Natural killer cell (primary cell): Measurements from ENCODE around the gene STAT5B. TPM values are rescaled to one million over a fixed set of nuclear protein-coding genes. Genes with fewer than 3 reads are reported as not detected.

Experiments
- ATAC-seq, 3 donors: fragments of 150-1000 bp in 2 of 3; fragments of 200-7000 bp in 1 of 3; cut with Tn5 transposase; 1 replicate in 1 of 3; 2 replicates in 2 of 3; pipeline ENCODE4 v1.10.0; 2021; ENCODE audit warnings: mild to moderate bottlenecking in 2 of 3, moderate library complexity in 2 of 3
- DNase-seq, 2 donors: peaks; one replicate each; pipeline versions ENCODE4 v3.0.0 to v3.0.0-alpha.2; 2013 to 2021; ENCODE audit warnings: mixed read lengths in 1 of 2
- H3K27ac ChIP-seq: one replicate; pipeline ENCODE4 v1.5.1; 2013; ENCODE audit warnings: mild to moderate bottlenecking, low read length
- H3K27me3 ChIP-seq: one replicate; pipeline ENCODE4 v1.6.1; 2013; ENCODE audit warnings: low read length; ENCODE audit not compliant: control insufficient read depth, insufficient read depth
- H3K36me3 ChIP-seq: one replicate; pipeline ENCODE4 v1.6.1; 2013; ENCODE audit warnings: low read length; ENCODE audit not compliant: control insufficient read depth, insufficient read depth
- H3K4me1 ChIP-seq: one replicate; pipeline ENCODE4 v1.6.1; 2013; ENCODE audit warnings: low read length; ENCODE audit not compliant: control insufficient read depth, insufficient read depth
- H3K4me3 ChIP-seq: one replicate; pipeline ENCODE4 v1.5.1; 2013; ENCODE audit warnings: low read length
- H3K9me3 ChIP-seq: one replicate; pipeline ENCODE4 v1.6.1; 2013; ENCODE audit warnings: low read length; ENCODE audit not compliant: control insufficient read depth, insufficient read depth
- H3K27ac Mint-ChIP-seq, 2 donors: one replicate each; pipeline ENCODE4 v1.8.0; 2022; ENCODE audit warnings: mild to moderate bottlenecking in 2 of 2, mixed read lengths in 2 of 2, moderate library complexity in 1 of 2
- H3K27me3 Mint-ChIP-seq, 2 donors: one replicate each; pipeline ENCODE4 v1.8.0; 2022; ENCODE audit warnings: low read depth in 2 of 2, mixed read lengths in 2 of 2
- H3K36me3 Mint-ChIP-seq: one replicate; pipeline ENCODE4 v1.8.0; 2022; ENCODE audit warnings: mixed read lengths
- H3K4me1 Mint-ChIP-seq, 2 donors: one replicate each; pipeline ENCODE4 v1.8.0; 2022; ENCODE audit warnings: mixed read lengths in 2 of 2
- H3K4me3 Mint-ChIP-seq: one replicate; pipeline ENCODE4 v1.8.0; 2022; ENCODE audit warnings: mild to moderate bottlenecking, moderate library complexity, mixed read lengths
- H3K9me3 Mint-ChIP-seq, 2 donors: one replicate each; pipeline ENCODE4 v1.8.0; 2022; ENCODE audit warnings: mixed read lengths in 2 of 2
- CTCF ChIP-seq: fragments of 200-600 bp; IDR thresholded peaks from one replicate; pipeline ENCODE4 v1.8.0; 2022; ENCODE audit warnings: antibody characterized with exemption
- WGBS: methylation state at CpG from one replicate; pipeline ENCODE4 v1.1.7; 2013; ENCODE audit warnings: missing lambda C conversion rate; ENCODE audit not compliant: insufficient coverage; 5-methylcytosine and 5-hydroxymethylcytosine counted together
- intact Hi-C: fragments of 100-400 bp; cut with micrococcal nuclease; formaldehyde crosslinking; loops from one replicate; pipeline ENCODE4 v1.14.2; 2022
- total RNA-seq, 4 donors: library from RNA; stranded (reverse); fragments of 120-200 nt in 1 of 4; gene quantifications; one replicate each; pipeline versions ENCODE4 v1.2.3 to v1.2.4, GENCODE V29; 2013 to 2022

The STAT5B gene
- total RNA-seq, 3 donors from 2014 or later (not counting 1 experiment from before 2014, with no cell fraction given) = 79.9 to 112 (median 103) TPM

DNA sequence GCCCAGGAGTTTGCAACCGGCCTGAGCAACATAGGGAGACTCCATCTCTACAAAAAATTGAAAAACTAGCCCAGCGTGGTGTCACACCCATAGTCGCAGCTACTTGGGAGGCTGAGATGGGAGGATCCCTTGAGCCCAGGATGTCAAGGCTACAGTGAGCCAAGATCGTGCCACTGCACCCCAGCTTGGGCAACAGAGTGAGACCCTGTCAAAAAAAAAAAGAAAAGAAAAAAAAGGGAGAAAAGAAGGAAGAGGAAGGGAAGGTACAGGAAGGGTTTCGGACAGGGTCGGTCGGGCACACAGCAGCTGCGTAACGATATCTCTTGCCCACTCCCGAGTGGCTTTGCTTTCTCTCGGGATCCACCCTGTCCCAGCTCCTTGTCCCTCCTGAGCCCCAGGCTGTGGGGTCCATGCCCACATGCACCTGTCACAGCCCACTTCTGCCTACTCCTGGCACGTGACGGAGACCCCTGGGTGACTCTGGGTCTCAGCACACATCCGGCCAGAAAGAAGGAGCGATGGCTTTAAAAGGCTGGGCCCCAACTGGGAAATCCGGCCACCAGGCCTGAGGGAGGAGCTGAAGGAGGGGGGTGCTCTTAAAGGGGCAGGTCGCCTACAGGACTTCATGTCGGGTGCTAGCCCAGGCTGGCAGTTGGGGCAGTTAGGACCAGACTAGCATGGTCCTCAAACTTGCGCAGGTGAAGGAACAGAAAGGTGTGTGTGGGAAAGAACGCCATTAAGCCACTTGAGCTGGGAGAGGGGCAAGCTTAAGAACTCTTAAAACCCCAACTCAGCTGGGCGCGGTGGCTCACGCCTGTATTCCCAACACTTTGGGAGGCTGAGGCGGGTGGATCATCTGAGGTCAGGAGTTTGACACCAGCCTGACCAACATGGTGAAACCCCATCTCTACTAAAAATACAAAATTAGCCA, 82.0 kb downstream of the STAT5B start, which contains the start of gene GHDC:
TSS of gene GHDC (minus strand) at position 526 of the 931 bp plus-strand sequence. CDS start 913 bp downstream, outside the sequence.
- no peak for TF ChIP-seq CTCF
- H3K9me3 Mint-ChIP-seq = no peaks in the 10 kb centered on the region
- H3K36me3 Mint-ChIP-seq = no peaks in the 10 kb centered on the region
- Histone ChIP-seq H3K4me3 (peak within 1 kb of the TSS; percentile 91), H3K4me1 (peaks cover 27% of the 10 kb centered on the region), H3K36me3 (peaks cover 3% of the 10 kb centered on the region), H3K27me3 (no peaks in the 10 kb centered on the region), H3K27ac (peak within 1 kb of the TSS; percentile 72), H3K9me3 (no peaks in the 10 kb centered on the region)
- DNase-seq (peak; percentile 81 to 85), ATAC-seq (peak; percentile 94 to 99 (median 99))
- peak within 1 kb of the TSS; percentile 97 for H3K4me3 Mint-ChIP-seq
- no peaks in the 10 kb centered on the region for H3K27me3 Mint-ChIP-seq
- WGBS = 16% methylated on average over 24 of the region's 24 CpGs
- H3K4me1 Mint-ChIP-seq = peaks cover 15 to 27% of the 10 kb centered on the region in 2 donors
- peak within 1 kb of the TSS; percentile 90 to 97 for H3K27ac Mint-ChIP-seq
- intact Hi-C loops = no loop called here

DNA sequence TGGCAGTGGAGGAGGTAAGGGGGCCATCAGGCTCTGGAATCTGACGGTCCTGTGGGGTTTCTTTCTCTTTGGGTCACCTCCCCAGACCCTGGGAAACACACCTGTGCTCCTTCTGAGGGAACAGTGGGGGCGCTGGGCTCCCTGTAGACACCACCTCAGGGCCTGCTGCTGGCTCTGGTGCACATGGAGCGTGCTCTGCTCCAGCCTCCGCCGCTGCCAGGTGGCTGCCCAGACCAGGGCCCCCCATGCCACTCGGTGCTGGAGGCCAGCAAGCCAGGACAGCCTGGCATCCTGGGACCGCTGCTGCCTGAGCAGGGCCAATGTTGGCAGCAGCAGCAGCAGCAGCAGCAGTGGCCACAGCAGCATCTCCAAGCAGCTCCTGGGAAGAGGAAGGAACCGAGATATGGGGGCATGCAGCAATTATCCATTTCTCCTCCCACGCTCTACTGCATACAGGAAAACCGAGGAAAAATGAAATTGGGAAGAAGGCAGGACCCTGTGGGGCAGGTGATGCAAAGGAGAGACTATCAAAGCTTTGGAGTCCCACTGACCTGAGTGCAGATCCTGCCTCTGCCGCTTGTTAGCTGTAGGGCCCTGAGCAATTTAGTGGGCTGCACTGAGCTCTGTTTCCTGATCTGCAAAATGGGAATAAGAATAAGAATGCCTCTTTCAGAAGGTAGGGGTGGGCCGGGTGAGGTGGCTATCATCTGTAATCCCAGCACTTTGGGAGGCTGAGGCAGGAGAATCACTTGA, 82.8 kb downstream of the STAT5B start:
- Histone ChIP-seq H3K4me3 (peak overlapping the region; percentile 91), H3K4me1 (peaks cover 30% of the 10 kb centered on the region), H3K9me3 (no peaks in the 10 kb centered on the region), H3K36me3 (peaks cover 3% of the 10 kb centered on the region), H3K27ac (no peak overlapping the region), H3K27me3 (no peaks in the 10 kb centered on the region)
- 81% methylated on average over 12 of the region's 12 CpGs for WGBS
- DNase-seq (no peak), ATAC-seq (no peak)
- Mint-ChIP-seq H3K9me3 (no peaks in the 10 kb centered on the region), H3K4me3 (peak overlapping the region; percentile 97), H3K27me3 (no peaks in the 10 kb centered on the region), H3K27ac (peak overlapping the region; percentile 90 to 97), H3K36me3 (no peaks in the 10 kb centered on the region), H3K4me1 (peaks cover 15 to 27% of the 10 kb centered on the region in 2 donors)
- intact Hi-C loops = no loop called here
- TF ChIP-seq CTCF = no peak

DNA sequence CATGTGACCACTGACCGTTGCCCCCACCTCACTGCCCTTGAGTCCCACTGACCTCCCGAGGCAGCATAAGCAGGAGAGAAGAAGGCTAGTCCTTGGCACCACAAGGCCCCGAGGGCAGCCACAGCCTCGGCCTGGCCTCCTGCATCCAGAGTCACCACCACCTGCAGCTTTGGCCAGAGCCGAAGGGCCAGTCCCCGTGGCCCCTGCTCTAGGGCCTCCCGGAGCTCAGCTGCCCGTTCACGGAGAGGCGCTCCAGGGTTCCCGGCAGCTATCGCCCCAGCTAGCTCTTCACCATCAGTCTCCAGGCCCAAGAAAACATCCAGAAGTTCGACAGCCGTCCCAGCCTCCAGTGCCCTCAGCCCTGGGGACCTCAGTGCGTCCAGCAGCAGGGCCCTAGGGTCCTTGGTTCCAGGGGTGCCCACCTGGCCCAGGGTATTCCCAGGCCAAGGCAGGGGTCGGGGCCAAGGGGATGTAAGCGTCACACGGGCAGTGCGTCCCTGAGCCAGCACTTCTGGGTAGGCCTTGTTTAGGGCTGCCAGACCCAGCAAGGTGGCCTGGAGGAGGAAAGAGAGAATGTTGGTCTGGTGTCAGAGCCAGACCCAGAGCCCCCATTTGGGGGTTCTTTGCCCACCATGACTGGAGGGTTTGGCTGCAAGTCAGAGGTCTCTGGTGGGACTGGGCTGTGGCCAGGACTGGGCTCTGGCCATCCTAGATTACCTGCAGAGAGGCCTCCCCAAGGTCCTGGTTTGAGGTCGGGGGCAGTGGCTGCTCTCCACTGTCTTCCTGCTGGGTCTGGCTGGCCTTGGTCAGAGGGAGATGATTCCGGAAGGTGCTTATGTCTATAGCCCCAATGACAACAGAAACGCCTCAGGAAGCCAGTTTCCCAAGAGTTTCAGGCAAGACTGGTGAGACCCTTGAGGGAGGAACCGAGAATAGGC, 83.7 kb downstream of the STAT5B start:
- no peaks in the 10 kb centered on the region for H3K27me3 Mint-ChIP-seq
- peaks cover 31% of the 10 kb centered on the region for H3K4me1 ChIP-seq
- no peak overlapping the region for H3K27ac ChIP-seq
- peaks cover 3% of the 10 kb centered on the region for H3K36me3 ChIP-seq
- peaks cover 15 to 27% of the 10 kb centered on the region in 2 donors for H3K4me1 Mint-ChIP-seq
- no peaks in the 10 kb centered on the region for H3K27me3 ChIP-seq
- no peak overlapping the region for H3K4me3 ChIP-seq
- H3K4me3 Mint-ChIP-seq = peak overlapping the region; percentile 70
- H3K9me3 ChIP-seq = no peaks in the 10 kb centered on the region
- no peaks in the 10 kb centered on the region for H3K9me3 Mint-ChIP-seq
- no peak for TF ChIP-seq CTCF
- no peaks in the 10 kb centered on the region for H3K36me3 Mint-ChIP-seq
- WGBS = 97% methylated on average over 23 of the region's 23 CpGs
- ATAC-seq (no peak), DNase-seq (no peak)
- H3K27ac Mint-ChIP-seq = peak overlapping the region in 1 of 2 donors; percentile 13
- intact Hi-C loops = no loop called here
